ENCODE results near the gene ZMIZ2.

DNA sequence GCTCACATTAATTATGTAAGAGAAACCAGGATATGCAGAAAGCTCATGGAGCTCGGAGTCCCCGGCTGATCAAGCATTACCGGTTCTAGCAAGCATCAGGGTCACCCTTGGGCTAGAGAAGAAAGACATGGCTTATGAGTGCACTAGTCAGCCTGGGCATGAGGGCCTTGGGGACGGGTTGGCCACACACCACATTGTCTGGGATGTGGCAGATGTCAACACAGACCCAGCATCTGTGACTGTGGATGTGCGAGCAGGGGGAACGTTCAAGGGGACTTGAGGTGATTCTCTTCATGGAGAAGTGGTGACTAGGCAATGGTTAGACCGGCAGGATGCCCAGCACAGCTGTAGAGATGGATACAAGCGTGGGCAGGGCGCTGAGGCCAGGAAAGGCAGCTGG lies 13.7 kb downstream of the ZMIZ2 start:
- TF ChIP-seq, protein P1, sequence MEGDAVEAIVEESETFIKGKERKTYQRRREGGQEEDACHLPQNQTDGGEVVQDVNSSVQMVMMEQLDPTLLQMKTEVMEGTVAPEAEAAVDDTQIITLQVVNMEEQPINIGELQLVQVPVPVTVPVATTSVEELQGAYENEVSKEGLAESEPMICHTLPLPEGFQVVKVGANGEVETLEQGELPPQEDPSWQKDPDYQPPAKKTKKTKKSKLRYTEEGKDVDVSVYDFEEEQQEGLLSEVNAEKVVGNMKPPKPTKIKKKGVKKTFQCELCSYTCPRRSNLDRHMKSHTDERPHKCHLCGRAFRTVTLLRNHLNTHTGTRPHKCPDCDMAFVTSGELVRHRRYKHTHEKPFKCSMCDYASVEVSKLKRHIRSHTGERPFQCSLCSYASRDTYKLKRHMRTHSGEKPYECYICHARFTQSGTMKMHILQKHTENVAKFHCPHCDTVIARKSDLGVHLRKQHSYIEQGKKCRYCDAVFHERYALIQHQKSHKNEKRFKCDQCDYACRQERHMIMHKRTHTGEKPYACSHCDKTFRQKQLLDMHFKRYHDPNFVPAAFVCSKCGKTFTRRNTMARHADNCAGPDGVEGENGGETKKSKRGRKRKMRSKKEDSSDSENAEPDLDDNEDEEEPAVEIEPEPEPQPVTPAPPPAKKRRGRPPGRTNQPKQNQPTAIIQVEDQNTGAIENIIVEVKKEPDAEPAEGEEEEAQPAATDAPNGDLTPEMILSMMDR (IDR thresholded peaks at IDR 0.05), result no peak
- TF ChIP-seq POLR2AphosphoS5 (IDR thresholded peaks at IDR 0.05; ENCODE audit: insufficient read depth in 1 of 2, low read depth in 1 of 2) (no peak), POLR2A (IDR thresholded peaks at IDR 0.05) (no peak)

Measured in vagina (tissue), 2 donors.